Sigmoid colon (tissue), 4 donors: Measurements from ENCODE around the gene CRTC3.

Experiments used
- CTCF ChIP-seq, 4 experiments: fragments of 450-650 bp in 3 of 4; fragments of 200-600 bp in 1 of 4; IDR thresholded peaks; one replicate each; pipeline ENCODE4 v1.5.1; 2016 to 2019; ENCODE audit warnings: antibody characterized with exemption in 4 of 4, mild to moderate bottlenecking in 3 of 4, moderate library complexity in 2 of 4
- EP300 ChIP-seq, 4 donors: sonication (generic); formaldehyde crosslinking; IDR thresholded peaks; one replicate each; pipeline ENCODE4 v1.6.1; 2017; ENCODE audit warnings: antibody characterized with exemption in 4 of 4
- POLR2A ChIP-seq, 2 donors: fragments of 450-650 bp; IDR thresholded peaks; one replicate each; pipeline ENCODE4 v1.6.1; 2016; ENCODE audit warnings: antibody characterized with exemption in 2 of 2, mild to moderate bottlenecking in 2 of 2, moderate library complexity in 2 of 2
- POLR2AphosphoS5 ChIP-seq, 4 donors: sonication (generic); formaldehyde crosslinking; IDR thresholded peaks; one replicate each; pipeline ENCODE4 v1.6.1; 2017; ENCODE audit warnings: antibody characterized with exemption in 4 of 4

DNA sequence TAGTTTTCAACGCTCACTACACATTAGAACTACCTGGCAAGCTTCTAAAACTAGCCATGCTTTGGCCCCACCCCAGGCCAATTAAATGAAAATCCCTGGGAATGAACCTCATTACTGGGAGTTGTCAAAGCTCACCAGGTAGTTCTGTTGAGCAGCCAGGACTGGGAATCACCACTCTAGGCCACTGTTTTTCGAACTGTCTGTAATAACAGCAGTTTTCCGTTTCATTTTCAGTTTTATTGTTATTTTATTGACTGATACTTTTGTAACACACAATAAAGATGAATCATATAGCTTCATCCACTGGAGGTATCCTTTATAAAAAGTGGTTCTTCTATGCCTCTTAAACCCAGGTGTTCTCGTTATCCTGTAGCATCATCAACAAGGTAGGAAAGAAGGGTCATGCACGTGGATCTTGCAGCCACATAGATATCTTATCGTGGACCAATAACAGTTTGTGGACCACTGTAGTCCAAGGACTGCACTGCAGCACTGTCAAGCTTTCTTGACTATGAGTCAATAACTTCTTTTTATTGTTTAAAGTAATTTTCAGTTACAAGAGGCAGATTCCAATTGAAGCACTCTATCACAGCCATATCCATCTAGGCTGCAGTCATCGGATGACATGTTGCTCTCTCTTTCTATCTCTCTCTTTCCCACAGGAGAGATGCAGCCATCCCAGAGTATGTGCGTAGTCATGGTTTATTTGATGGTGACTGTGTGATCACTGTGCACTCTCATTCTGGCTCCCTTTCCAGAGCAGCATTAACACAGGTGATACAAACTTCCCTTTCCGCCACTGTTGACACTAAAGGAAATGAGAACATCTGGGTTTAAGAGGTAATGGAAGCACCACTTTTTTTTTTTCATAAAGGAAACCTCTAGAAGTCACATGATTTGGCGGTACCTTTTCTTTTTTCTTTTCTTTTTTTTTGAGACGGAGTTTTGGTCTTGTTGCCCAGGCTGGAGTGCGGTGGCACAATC is 148.4 kb downstream of the CRTC3 start:
- TF ChIP-seq POLR2A (IDR thresholded peaks at IDR 0.05) (no peak), CTCF (IDR thresholded peaks at IDR 0.05) (no peak), POLR2AphosphoS5 (IDR thresholded peaks at IDR 0.05) (no peak), EP300 (IDR thresholded peaks at IDR 0.05) (no peak)
